A549 (cell line): ENCODE measurements around the gene CIRBP. TPM values are rescaled to one million over a fixed set of nuclear protein-coding genes. Genes with fewer than 3 reads are reported as not detected.

ENCODE experiments used
- ATAC-seq, 2 experiments: fragments of 200-7000 bp in 1 of 2; fragments of >200 bp in 1 of 2; cut with Nextera tagmentation in 1 of 2; cut with Tn5 transposase in 1 of 2; 3 replicates each; pipeline versions ENCODE4 v1.8.0 to v1.9.1; 2018 to 2020; ENCODE audit warnings: mild to moderate bottlenecking in 1 of 2, moderate library complexity in 1 of 2
- CTCF ChIA-PET: fragments of 300-600 bp; sonication (Branson Sonifier 250); formaldehyde crosslinking; extraction: SDS; loops from one replicate; lab custom pipeline; 2021; ENCODE audit warnings: antibody characterized with exemption, inconsistent platforms; lab: Yijun Ruan, JAX
- POLR2A ChIA-PET: fragments of 350-600 bp; formaldehyde crosslinking; extraction: SDS; loops from one replicate; lab custom pipeline; 2021; ENCODE audit warnings: antibody characterized with exemption, inconsistent platforms; lab: Yijun Ruan, JAX
- DNase-seq, 2 experiments: peaks; one replicate each; pipeline versions ENCODE4 v3.0.0 to v3.0.0-alpha.2; 2011 to 2016; ENCODE audit warnings: low read depth in 1 of 2, low spot score in 1 of 2
- FAIRE-seq: peaks from 2 replicates; lab custom pipeline; 2011; peaks lifted over from hg19 to GRCh38; lab: Jason Lieb, UNC
- H3K27ac ChIP-seq, 2 experiments: fragments of >200 bp; sonication (Bioruptor Twin); formaldehyde crosslinking; 3 replicates each; pipeline ENCODE4 v1.5.1; 2016 to 2017
- H3K4me1 ChIP-seq: fragments of >200 bp; sonication (Bioruptor Twin); formaldehyde crosslinking; 3 replicates; pipeline ENCODE4 v1.6.1; 2016
- H3K4me2 ChIP-seq: fragments of >200 bp; sonication (Bioruptor Twin); formaldehyde crosslinking; 3 replicates; pipeline ENCODE4 v1.6.1; 2016
- H3K4me3 ChIP-seq: fragments of >200 bp; sonication (Bioruptor Twin); formaldehyde crosslinking; 3 replicates; pipeline ENCODE4 v1.5.1; 2016
- H3K9me3 ChIP-seq: fragments of >200 bp; sonication (Bioruptor Twin); formaldehyde crosslinking; 3 replicates; pipeline ENCODE4 v1.6.1; 2016
- ATOH8 ChIP-seq: fragments of 250-450 bp; sonication (Bioruptor Pico); IDR thresholded peaks from 2 replicates; pipeline ENCODE4 v1.5.0; 2020; ENCODE audit warnings: low read depth, mild to moderate bottlenecking, moderate library complexity
- E2F6 ChIP-seq: IDR thresholded peaks from 2 replicates; pipeline ENCODE4 v1.6.1; 2012; ENCODE audit warnings: low read depth, borderline replicate concordance
- ELK1 ChIP-seq: fragments of 150-350 bp; IDR thresholded peaks from 2 replicates; pipeline ENCODE4 v1.6.1; 2014; ENCODE audit warnings: low read depth, mild to moderate bottlenecking, low read length
- EP300 ChIP-seq, 2 experiments: fragments of >200 bp; sonication (Bioruptor Twin); formaldehyde crosslinking; IDR thresholded peaks; 2 replicates in 1 of 2; 3 replicates in 1 of 2; pipeline ENCODE4 v1.6.1; 2016 to 2017
- ESRRA ChIP-seq: fragments of 150-350 bp; IDR thresholded peaks from 2 replicates; pipeline ENCODE4 v1.6.1; 2014; ENCODE audit warnings: mild to moderate bottlenecking, low read length, borderline replicate concordance
- FOSB ChIP-seq: fragments of 250-450 bp; sonication (Bioruptor Pico); IDR thresholded peaks from 2 replicates; pipeline ENCODE4 v1.5.0; 2020; ENCODE audit warnings: mild to moderate bottlenecking, moderate library complexity
- FOXS1 ChIP-seq: fragments of 250-450 bp; sonication (Bioruptor Pico); IDR thresholded peaks from 2 replicates; pipeline ENCODE4 v1.5.0; 2020; ENCODE audit warnings: mild to moderate bottlenecking, moderate library complexity
- HEYL ChIP-seq: fragments of 250-450 bp; sonication (Bioruptor Pico); IDR thresholded peaks from 2 replicates; pipeline ENCODE4 v1.8.0; 2021; ENCODE audit warnings: mild to moderate bottlenecking, moderate library complexity
- HMGXB4 ChIP-seq: fragments of 250-450 bp; sonication (Bioruptor Pico); IDR thresholded peaks from 2 replicates; pipeline ENCODE4 v1.5.0; 2021; ENCODE audit warnings: mild to moderate bottlenecking, moderate library complexity, borderline replicate concordance
- HOXA7 ChIP-seq: fragments of 250-450 bp; sonication (Bioruptor Pico); IDR thresholded peaks from 2 replicates; pipeline ENCODE4 v1.5.0; 2020; ENCODE audit warnings: mild to moderate bottlenecking, moderate library complexity
- JUN ChIP-seq, 2 experiments: fragments of >200 bp; sonication (Bioruptor Twin); formaldehyde crosslinking; IDR thresholded peaks; 2 replicates in 1 of 2; 3 replicates in 1 of 2; pipeline ENCODE4 v1.6.1; 2016 to 2017
- JUNB ChIP-seq: fragments of >200 bp; sonication (Bioruptor Twin); formaldehyde crosslinking; IDR thresholded peaks from 2 replicates; pipeline ENCODE4 v1.6.1; 2016
- MYC ChIP-seq: IDR thresholded peaks from 2 replicates; pipeline ENCODE4 v1.6.1; 2012; ENCODE audit warnings: mild to moderate bottlenecking, inconsistent platforms, low read length, improper control_type of control experiment, borderline replicate concordance
- NFE2L2 ChIP-seq: fragments of 150-350 bp; conservative IDR thresholded peaks from 2 replicates; pipeline ENCODE4 v1.6.1; 2014; ENCODE audit warnings: low read length
- NR3C1 ChIP-seq: fragments of >200 bp; sonication (Bioruptor Twin); formaldehyde crosslinking; IDR thresholded peaks from 3 replicates; pipeline ENCODE4 v1.6.1; 2017
- RAD21 ChIP-seq, 2 experiments: fragments of >200 bp in 1 of 2; sonication (Bioruptor Twin) in 1 of 2; formaldehyde crosslinking in 1 of 2; IDR thresholded peaks in 1 of 2; conservative IDR thresholded peaks in 1 of 2; 2 replicates in 1 of 2; 3 replicates in 1 of 2; pipeline ENCODE4 v1.6.1; 2012 to 2018; ENCODE audit warnings: inconsistent platforms in 1 of 2
- RNF2 ChIP-seq: fragments of 200-600 bp; sonication (generic); IDR thresholded peaks from 2 replicates; pipeline ENCODE4 v1.6.1; 2016; ENCODE audit warnings: low read depth, mild to moderate bottlenecking, antibody characterized with exemption, moderate library complexity, borderline replicate concordance
- SMC3 ChIP-seq: fragments of >200 bp; sonication (Bioruptor Twin); formaldehyde crosslinking; IDR thresholded peaks from 3 replicates; pipeline ENCODE4 v1.6.1; 2018; ENCODE audit warnings: inconsistent platforms
- TP53 ChIP-seq: fragments of 250-450 bp; sonication (Bioruptor Pico); IDR thresholded peaks from 2 replicates; pipeline ENCODE4 v1.5.0; 2021; ENCODE audit warnings: mild to moderate bottlenecking, moderate library complexity
- USF2 ChIP-seq: fragments of 450-650 bp; IDR thresholded peaks from 2 replicates; pipeline ENCODE4 v1.6.1; 2014; ENCODE audit warnings: antibody characterized with exemption
- ZFP36 ChIP-seq: fragments of 450-650 bp; IDR thresholded peaks from 2 replicates; pipeline ENCODE4 v1.6.1; 2014; ENCODE audit warnings: borderline replicate concordance; ENCODE audit not compliant: partially characterized antibody
- ZNF302 ChIP-seq: fragments of 250-450 bp; sonication (Bioruptor Pico); IDR thresholded peaks from 2 replicates; pipeline ENCODE4 v1.9.0; 2021; ENCODE audit warnings: inconsistent platforms, mild to moderate bottlenecking, moderate library complexity
- WGBS: methylation state at CpG from one replicate; pipeline ENCODE4 v1.1.6; 2017; ENCODE audit errors: missing lambda C conversion rate; 5-methylcytosine and 5-hydroxymethylcytosine counted together
- polyA plus RNA-seq, 4 experiments: library from polyadenylated mRNA; depleted of rRNA in 3 of 4; stranded (reverse); fragments of >200 nt; fragmentation: RNase III in 1 of 4; extraction: RNeasy Plus Mini Kit Qiagen cat#74134 plus additional on column Dnase treatment in 1 of 4; gene quantifications; 2 replicates in 3 of 4; 3 replicates in 1 of 4; pipeline ENCODE4 v1.2.3, GENCODE V29; 2011 to 2017

Gene CIRBP
- polyA plus RNA-seq, 2 of the 4 experiments (the other 2 are of a cell fraction), result 151 to 178 TPM

- Histone ChIP-seq H3K4me2 (no peak overlapping the region), H3K4me1 (peaks cover 17% of the 10 kb centered on the region; the same call in 2 of the 3 replicates), H3K27ac (no peak overlapping the region), H3K4me3 (no peak overlapping the region), H3K9me3 (no peaks in the 10 kb centered on the region)
- DNase-seq (no peak), FAIRE-seq (no peak), ATAC-seq (no peak)
- ChIA-PET CTCF (interaction anchor here (1.1 to 1.2 kb wide), 2 partner anchors 11 kb away, joined by 3 read pairs; no protein-coding TSS in a partner anchor), POLR2A (interaction anchor here (0.6 kb wide), 1 partner anchor 19 kb away, joined by 4 read pairs; no protein-coding TSS in a partner anchor)
- WGBS, result 97% methylated on average over 77 of the region's 100 CpGs
- TF ChIP-seq ELK1 (no peak), HOXA7 (CRISPR knock-in tag) (no peak), E2F6 (no peak), HMGXB4 (CRISPR knock-in tag) (no peak), RAD21 (conservative IDR thresholded peaks at IDR 0.05 in 1 of 2, IDR thresholded peaks at IDR 0.05 in 1 of 2) (no peak), ZFP36 (no peak), FOSB (CRISPR knock-in tag) (no peak), RNF2 (no peak), ESRRA (no peak), HEYL (CRISPR knock-in tag) (no peak), SMC3 (no peak), TP53 (CRISPR knock-in tag) (no peak), MYC (no peak), ATOH8 (CRISPR knock-in tag) (no peak)
These were observed 40.8 kb upstream of the CIRBP start for GRCh38 chr19:1228161-1228957.

- no peak for DNase-seq
- H3K4me2 ChIP-seq, result no peak overlapping the region
- ChIA-PET POLR2A (no interaction called here), CTCF (interaction anchor here (1.1 to 1.7 kb wide), 3 partner anchors 11 to 14 kb away, joined by 3 to 6 read pairs (median 5); no protein-coding TSS in a partner anchor)
- H3K9me3 ChIP-seq, result no peaks in the 10 kb centered on the region
- peaks cover 17% of the 10 kb centered on the region; the same call in 2 of the 3 replicates for H3K4me1 ChIP-seq
- TF ChIP-seq SMC3, result no peak
- no peak for TF ChIP-seq FOXS1
- no peak for TF ChIP-seq JUNB
- TF ChIP-seq HMGXB4 (CRISPR knock-in tag), result no peak
- TF ChIP-seq USF2, result no peak
- no peak for TF ChIP-seq NR3C1
- no peak for TF ChIP-seq ZNF302 (CRISPR knock-in tag)
- TF ChIP-seq EP300 (IDR thresholded peaks at IDR 0.05), result no peak
- TF ChIP-seq JUN (IDR thresholded peaks at IDR 0.05), result no peak
- TF ChIP-seq ATOH8 (CRISPR knock-in tag), result no peak
- no peak for TF ChIP-seq NFE2L2
- H3K4me3 ChIP-seq, result no peak overlapping the region
- no peak for ATAC-seq
- WGBS, result 95% methylated on average over 109 of the region's 158 CpGs
- no peak for FAIRE-seq
- H3K27ac ChIP-seq, result no peak overlapping the region
These were observed 39.8 kb upstream of the CIRBP start for GRCh38 chr19:1229056-1229923.
